PC-9 (cell line): Measurements from ENCODE around the gene SPRY1. TPM values are rescaled to one million over a fixed set of nuclear protein-coding genes. Genes with fewer than 3 reads are reported as not detected.

Experiments used
- BruUV-seq: library from RNA; stranded (reverse); fragments of 400-500 nt; replicated peaks from 2 replicates; lab custom pipeline; 2021; lab: Mats Ljungman, UMichigan
- CTCF ChIA-PET: fragments of 300-600 bp; sonication (Branson Sonifier 250); formaldehyde crosslinking; loops from one replicate; lab custom pipeline; 2022; ENCODE audit warnings: antibody characterized with exemption; lab: Charles Lee
- POLR2A ChIA-PET: fragments of 300-600 bp; sonication (Branson Sonifier 250); formaldehyde crosslinking; loops from one replicate; lab custom pipeline; 2022; ENCODE audit warnings: antibody characterized with exemption; ENCODE audit not compliant: unreplicated experiment; lab: Charles Lee
- DNase-seq, 2 experiments: peaks; one replicate each; pipeline versions ENCODE4 v3.0.0 to v3.0.0-alpha.2; 2015 to 2022; ENCODE audit warnings: mixed read lengths in 1 of 2
- H2AFZ ChIP-seq: fragments of 200-600 bp; sonication (generic); 2 replicates; pipeline ENCODE4 v1.8.1; 2017; ENCODE audit warnings: antibody characterized with exemption
- H3F3A ChIP-seq: fragments of 200-600 bp; sonication (generic); 2 replicates; pipeline ENCODE4 v1.8.1; 2017; ENCODE audit warnings: antibody characterized with exemption, mild to moderate bottlenecking, low read depth; ENCODE audit not compliant: insufficient read depth
- H3K27ac ChIP-seq: fragments of 200-600 bp; sonication (generic); 2 replicates; pipeline ENCODE4 v1.6.1; 2016; ENCODE audit warnings: mixed run types
- H3K27me3 ChIP-seq: fragments of 200-600 bp; sonication (generic); 2 replicates; pipeline ENCODE4 v1.6.1; 2016; ENCODE audit warnings: low read depth, mixed run types; ENCODE audit not compliant: insufficient read depth
- H3K36me3 ChIP-seq: fragments of 200-600 bp; sonication (generic); 2 replicates; pipeline ENCODE4 v1.6.1; 2016; ENCODE audit warnings: low read depth, mixed run types
- H3K4me1 ChIP-seq: fragments of 200-600 bp; sonication (generic); replicated peaks from 2 replicates; pipeline ENCODE4 v1.6.1; 2016; ENCODE audit warnings: mixed run types; ENCODE audit not compliant: insufficient read depth
- H3K4me2 ChIP-seq: fragments of 200-600 bp; sonication (generic); 2 replicates; pipeline ENCODE4 v1.6.1; 2017; ENCODE audit warnings: mixed run types
- H3K4me3 ChIP-seq: fragments of 200-600 bp; sonication (generic); 2 replicates; pipeline ENCODE4 v1.6.1; 2016; ENCODE audit warnings: mixed run types
- H3K79me2 ChIP-seq: fragments of 200-600 bp; sonication (generic); 2 replicates; pipeline ENCODE4 v1.6.1; 2017; ENCODE audit warnings: low read depth, mixed run types
- H3K9me2 ChIP-seq: fragments of 200-600 bp; sonication (generic); 2 replicates; pipeline ENCODE4 v1.8.1; 2017; ENCODE audit warnings: mild to moderate bottlenecking; ENCODE audit not compliant: insufficient read depth
- H3K9me3 ChIP-seq: fragments of 200-600 bp; sonication (generic); 2 replicates; pipeline ENCODE4 v1.8.1; 2016; ENCODE audit warnings: low read depth; ENCODE audit not compliant: insufficient read depth
- H4K20me1 ChIP-seq: fragments of 200-600 bp; sonication (generic); 2 replicates; pipeline ENCODE4 v1.8.1; 2017; ENCODE audit not compliant: insufficient read depth
- EZH2 ChIP-seq: fragments of 200-600 bp; sonication (generic); IDR thresholded peaks from 2 replicates; pipeline ENCODE4 v1.8.0; 2017; ENCODE audit warnings: antibody characterized with exemption, low read depth
- intact Hi-C: fragments of 100-400 bp; cut with micrococcal nuclease; formaldehyde crosslinking; loops from one replicate; pipeline ENCODE4 v1.10.0; 2022; ENCODE audit not compliant: unreplicated experiment
- total RNA-seq: library from RNA; stranded (reverse); gene quantifications from 2 replicates; pipeline ENCODE4 v1.2.3, GENCODE V29; 2021
- TF ChIP-seq, protein P1 (sequence below): fragments of 200-600 bp; sonication (generic); conservative IDR thresholded peaks from 2 replicates; pipeline ENCODE4 v1.6.1; 2017; ENCODE audit warnings: mixed run types, antibody characterized with exemption, mild to moderate bottlenecking, moderate library complexity

Gene SPRY1
- total RNA-seq, 1 experiment from 2014 or later, result 13.1 TPM

GRCh38 chr4:123419885-123420755 lies 23.5 kb downstream of the SPRY1 start:
- Histone ChIP-seq H3K9me2 (no peaks in the 10 kb centered on the region), H3K4me1 (peaks cover 61% of the 10 kb centered on the region), H4K20me1 (no peaks in the 10 kb centered on the region), H3K9me3 (peaks cover 3% of the 10 kb centered on the region; the same call in 1 of the 2 replicates), H3K36me3 (no peaks in the 10 kb centered on the region), H3F3A (peaks cover 29% of the 10 kb centered on the region), H3K4me3 (no peak overlapping the region), H3K27ac (peak overlapping the region; percentile 90), H2AFZ (no peak overlapping the region), H3K79me2 (no peaks in the 10 kb centered on the region), H3K27me3 (no peaks in the 10 kb centered on the region), H3K4me2 (peak overlapping the region; percentile 70; the same call in 1 of the 2 replicates)
- CTCF ChIA-PET, result no interaction called here
- no peak for DNase-seq
- TF ChIP-seq, protein P1, sequence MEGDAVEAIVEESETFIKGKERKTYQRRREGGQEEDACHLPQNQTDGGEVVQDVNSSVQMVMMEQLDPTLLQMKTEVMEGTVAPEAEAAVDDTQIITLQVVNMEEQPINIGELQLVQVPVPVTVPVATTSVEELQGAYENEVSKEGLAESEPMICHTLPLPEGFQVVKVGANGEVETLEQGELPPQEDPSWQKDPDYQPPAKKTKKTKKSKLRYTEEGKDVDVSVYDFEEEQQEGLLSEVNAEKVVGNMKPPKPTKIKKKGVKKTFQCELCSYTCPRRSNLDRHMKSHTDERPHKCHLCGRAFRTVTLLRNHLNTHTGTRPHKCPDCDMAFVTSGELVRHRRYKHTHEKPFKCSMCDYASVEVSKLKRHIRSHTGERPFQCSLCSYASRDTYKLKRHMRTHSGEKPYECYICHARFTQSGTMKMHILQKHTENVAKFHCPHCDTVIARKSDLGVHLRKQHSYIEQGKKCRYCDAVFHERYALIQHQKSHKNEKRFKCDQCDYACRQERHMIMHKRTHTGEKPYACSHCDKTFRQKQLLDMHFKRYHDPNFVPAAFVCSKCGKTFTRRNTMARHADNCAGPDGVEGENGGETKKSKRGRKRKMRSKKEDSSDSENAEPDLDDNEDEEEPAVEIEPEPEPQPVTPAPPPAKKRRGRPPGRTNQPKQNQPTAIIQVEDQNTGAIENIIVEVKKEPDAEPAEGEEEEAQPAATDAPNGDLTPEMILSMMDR, result no peak
- no peak for TF ChIP-seq EZH2
- BruUV-seq, result no TSS peak
- intact Hi-C loops, result no loop called here
- POLR2A ChIA-PET, result no interaction called here

- ChIA-PET CTCF (no interaction called here), POLR2A (interaction anchor here (0.7 kb wide), 1 partner anchor 126 kb away, joined by 3 read pairs; no protein-coding TSS in a partner anchor)
- no peaks in the 10 kb centered on the region for H3K27me3 ChIP-seq
- no peak overlapping the region for H3K27ac ChIP-seq
- no peaks in the 10 kb centered on the region for H4K20me1 ChIP-seq
- H3K4me3 ChIP-seq, result no peak overlapping the region
- TF ChIP-seq EZH2, result no peak
- TF ChIP-seq, protein P1, result no peak
- DNase-seq, result peak in 1 of 2 experiments; percentile 38
- peaks cover 50% of the 10 kb centered on the region for H3K4me1 ChIP-seq
- H3K36me3 ChIP-seq, result no peaks in the 10 kb centered on the region
- BruUV-seq, result no TSS peak
- no peaks in the 10 kb centered on the region for H3K9me2 ChIP-seq
- no peak overlapping the region for H3K4me2 ChIP-seq
- no peaks in the 10 kb centered on the region for H3K79me2 ChIP-seq
- intact Hi-C loops, result no loop called here
- peaks cover 29% of the 10 kb centered on the region for H3F3A ChIP-seq
- peaks cover 5% of the 10 kb centered on the region; the same call in 1 of the 2 replicates for H3K9me3 ChIP-seq
- H2AFZ ChIP-seq, result no peak overlapping the region
Observed at GRCh38 chr4:123421227-123421936, 24.8 kb downstream of the SPRY1 start.

DNA sequence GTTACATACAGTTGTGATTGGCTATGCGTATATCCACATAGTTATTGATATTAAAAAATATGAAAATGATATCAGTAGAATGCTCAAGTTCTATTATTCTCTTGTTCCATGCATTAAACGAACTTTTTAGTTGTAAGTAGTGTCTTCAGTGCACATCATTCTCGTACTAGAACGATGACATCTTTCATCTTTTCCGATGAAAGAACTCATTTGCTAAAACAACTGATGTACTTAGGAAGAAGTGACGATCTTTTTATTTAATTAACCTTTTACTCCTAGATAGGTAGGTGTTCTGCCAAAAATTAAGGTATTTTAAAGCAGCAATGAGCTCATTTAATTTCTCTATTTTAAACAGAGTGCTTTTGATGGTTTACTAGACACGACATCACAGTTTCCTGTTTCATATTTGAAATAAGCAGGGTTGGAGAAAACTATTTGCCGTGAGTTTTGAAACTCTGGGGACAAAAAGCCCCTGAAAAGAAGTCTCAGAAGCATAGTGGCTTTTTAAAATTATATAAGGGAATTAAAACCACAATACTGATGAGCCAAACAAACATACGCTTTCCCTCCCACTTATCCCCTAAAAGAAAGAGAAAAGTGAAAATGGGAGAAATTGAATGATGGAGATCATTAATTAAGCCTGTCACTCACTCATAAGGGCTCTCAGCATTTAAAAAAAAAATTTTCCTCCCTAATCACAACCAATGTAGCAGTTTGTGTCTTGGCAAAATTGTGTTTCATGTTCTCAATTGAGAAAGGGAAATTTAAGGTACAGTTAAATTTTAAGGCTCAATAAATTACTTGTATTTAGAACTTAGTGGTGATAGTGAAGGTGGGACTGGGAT lies 25.6 kb downstream of the SPRY1 start:
- Histone ChIP-seq H3F3A (peaks cover 29% of the 10 kb centered on the region), H4K20me1 (no peaks in the 10 kb centered on the region), H3K4me2 (no peak overlapping the region), H2AFZ (no peak overlapping the region), H3K27ac (no peak overlapping the region), H3K4me1 (peaks cover 42% of the 10 kb centered on the region), H3K79me2 (no peaks in the 10 kb centered on the region), H3K4me3 (no peak overlapping the region), H3K9me3 (peaks cover 5% of the 10 kb centered on the region; the same call in 1 of the 2 replicates), H3K9me2 (no peaks in the 10 kb centered on the region), H3K27me3 (no peaks in the 10 kb centered on the region), H3K36me3 (no peaks in the 10 kb centered on the region)
- no TSS peak for BruUV-seq
- CTCF ChIA-PET, result no interaction called here
- POLR2A ChIA-PET, result interaction anchor here (0.7 kb wide), 1 partner anchor 126 kb away, joined by 3 read pairs; no protein-coding TSS in a partner anchor
- DNase-seq, result no peak
- TF ChIP-seq, protein P1, result no peak
- TF ChIP-seq EZH2, result no peak
- intact Hi-C loops, result no loop called here
